GM23338 (cell line): ENCODE data around the gene JTB.
"Not testable (repeated sequence)": the region's sequence is repeated elsewhere in the genome, so short reads cannot be mapped to it uniquely, and the experiment has no call there.

Experiments
- EZH2phosphoT487 ChIP-seq: fragments of 200-600 bp; sonication (generic); IDR thresholded peaks from one replicate; pipeline ENCODE4 v1.8.1; 2018; ENCODE audit warnings: antibody characterized with exemption; ENCODE audit not compliant: unreplicated experiment
- TF ChIP-seq, protein P1 (sequence below), 2 experiments: fragments of 200-600 bp in 1 of 2; sonication (generic) in 1 of 2; conservative IDR thresholded peaks; 2 replicates each; pipeline versions ENCODE4 v1.5.1 to v1.6.1; 2016 to 2017; ENCODE audit warnings: antibody characterized with exemption in 2 of 2, low read depth in 2 of 2, mild to moderate bottlenecking in 2 of 2, moderate library complexity in 1 of 2
- TF ChIP-seq, protein P2 (sequence below): IDR thresholded peaks from one replicate; pipeline ENCODE4 v1.6.1; 2018; ENCODE audit warnings: antibody characterized with exemption; ENCODE audit not compliant: unreplicated experiment

DNA sequence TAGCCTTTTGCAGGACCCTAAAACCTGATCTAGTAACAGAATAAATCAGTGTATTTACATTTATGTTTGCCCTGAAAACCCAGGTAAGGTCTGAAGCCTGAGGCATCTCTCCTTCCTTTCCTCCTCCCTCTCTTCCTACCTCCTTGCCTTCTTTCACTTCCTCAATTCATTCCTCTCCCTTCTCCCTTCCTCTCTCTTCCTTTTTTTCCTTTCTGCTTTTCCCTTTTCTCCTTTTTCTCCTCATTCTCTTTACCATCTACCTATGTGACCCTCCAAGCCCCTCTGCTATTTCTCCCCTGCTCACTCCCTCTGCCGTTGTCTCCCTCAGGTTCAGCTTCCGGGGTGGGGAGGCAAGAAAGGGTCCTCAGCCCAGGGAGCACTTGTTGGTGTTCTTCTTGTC, 4.3 kb upstream of the JTB start:
- TF ChIP-seq, protein P1, sequence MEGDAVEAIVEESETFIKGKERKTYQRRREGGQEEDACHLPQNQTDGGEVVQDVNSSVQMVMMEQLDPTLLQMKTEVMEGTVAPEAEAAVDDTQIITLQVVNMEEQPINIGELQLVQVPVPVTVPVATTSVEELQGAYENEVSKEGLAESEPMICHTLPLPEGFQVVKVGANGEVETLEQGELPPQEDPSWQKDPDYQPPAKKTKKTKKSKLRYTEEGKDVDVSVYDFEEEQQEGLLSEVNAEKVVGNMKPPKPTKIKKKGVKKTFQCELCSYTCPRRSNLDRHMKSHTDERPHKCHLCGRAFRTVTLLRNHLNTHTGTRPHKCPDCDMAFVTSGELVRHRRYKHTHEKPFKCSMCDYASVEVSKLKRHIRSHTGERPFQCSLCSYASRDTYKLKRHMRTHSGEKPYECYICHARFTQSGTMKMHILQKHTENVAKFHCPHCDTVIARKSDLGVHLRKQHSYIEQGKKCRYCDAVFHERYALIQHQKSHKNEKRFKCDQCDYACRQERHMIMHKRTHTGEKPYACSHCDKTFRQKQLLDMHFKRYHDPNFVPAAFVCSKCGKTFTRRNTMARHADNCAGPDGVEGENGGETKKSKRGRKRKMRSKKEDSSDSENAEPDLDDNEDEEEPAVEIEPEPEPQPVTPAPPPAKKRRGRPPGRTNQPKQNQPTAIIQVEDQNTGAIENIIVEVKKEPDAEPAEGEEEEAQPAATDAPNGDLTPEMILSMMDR (conservative IDR thresholded peaks at IDR 0.05; ENCODE audit: low read depth in 2 of 2): not testable (repeated sequence)
- not testable (repeated sequence) for TF ChIP-seq EZH2phosphoT487
- TF ChIP-seq, protein P2, sequence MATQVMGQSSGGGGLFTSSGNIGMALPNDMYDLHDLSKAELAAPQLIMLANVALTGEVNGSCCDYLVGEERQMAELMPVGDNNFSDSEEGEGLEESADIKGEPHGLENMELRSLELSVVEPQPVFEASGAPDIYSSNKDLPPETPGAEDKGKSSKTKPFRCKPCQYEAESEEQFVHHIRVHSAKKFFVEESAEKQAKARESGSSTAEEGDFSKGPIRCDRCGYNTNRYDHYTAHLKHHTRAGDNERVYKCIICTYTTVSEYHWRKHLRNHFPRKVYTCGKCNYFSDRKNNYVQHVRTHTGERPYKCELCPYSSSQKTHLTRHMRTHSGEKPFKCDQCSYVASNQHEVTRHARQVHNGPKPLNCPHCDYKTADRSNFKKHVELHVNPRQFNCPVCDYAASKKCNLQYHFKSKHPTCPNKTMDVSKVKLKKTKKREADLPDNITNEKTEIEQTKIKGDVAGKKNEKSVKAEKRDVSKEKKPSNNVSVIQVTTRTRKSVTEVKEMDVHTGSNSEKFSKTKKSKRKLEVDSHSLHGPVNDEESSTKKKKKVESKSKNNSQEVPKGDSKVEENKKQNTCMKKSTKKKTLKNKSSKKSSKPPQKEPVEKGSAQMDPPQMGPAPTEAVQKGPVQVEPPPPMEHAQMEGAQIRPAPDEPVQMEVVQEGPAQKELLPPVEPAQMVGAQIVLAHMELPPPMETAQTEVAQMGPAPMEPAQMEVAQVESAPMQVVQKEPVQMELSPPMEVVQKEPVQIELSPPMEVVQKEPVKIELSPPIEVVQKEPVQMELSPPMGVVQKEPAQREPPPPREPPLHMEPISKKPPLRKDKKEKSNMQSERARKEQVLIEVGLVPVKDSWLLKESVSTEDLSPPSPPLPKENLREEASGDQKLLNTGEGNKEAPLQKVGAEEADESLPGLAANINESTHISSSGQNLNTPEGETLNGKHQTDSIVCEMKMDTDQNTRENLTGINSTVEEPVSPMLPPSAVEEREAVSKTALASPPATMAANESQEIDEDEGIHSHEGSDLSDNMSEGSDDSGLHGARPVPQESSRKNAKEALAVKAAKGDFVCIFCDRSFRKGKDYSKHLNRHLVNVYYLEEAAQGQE: not testable (repeated sequence)
